Testis (tissue), 2 donors: ENCODE measurements around the gene PPP1R13B.

Experiments
- POLR2A ChIP-seq: fragments of 450-650 bp; IDR thresholded peaks from one replicate; pipeline ENCODE4 v1.6.1; 2017; ENCODE audit warnings: antibody characterized with exemption, mild to moderate bottlenecking, moderate library complexity
- TF ChIP-seq, protein P1 (sequence below), 3 experiments: fragments of 450-650 bp in 2 of 3; fragments of 200-600 bp in 1 of 3; sonication (generic) in 1 of 3; IDR thresholded peaks; one replicate each; pipeline ENCODE4 v1.5.1; 2016 to 2019; ENCODE audit warnings: antibody characterized with exemption in 3 of 3, mild to moderate bottlenecking in 2 of 3, moderate library complexity in 1 of 3

GRCh38 chr14:103731916-103732867, 115.2 kb downstream of the PPP1R13B start:
- TF ChIP-seq, protein P1, sequence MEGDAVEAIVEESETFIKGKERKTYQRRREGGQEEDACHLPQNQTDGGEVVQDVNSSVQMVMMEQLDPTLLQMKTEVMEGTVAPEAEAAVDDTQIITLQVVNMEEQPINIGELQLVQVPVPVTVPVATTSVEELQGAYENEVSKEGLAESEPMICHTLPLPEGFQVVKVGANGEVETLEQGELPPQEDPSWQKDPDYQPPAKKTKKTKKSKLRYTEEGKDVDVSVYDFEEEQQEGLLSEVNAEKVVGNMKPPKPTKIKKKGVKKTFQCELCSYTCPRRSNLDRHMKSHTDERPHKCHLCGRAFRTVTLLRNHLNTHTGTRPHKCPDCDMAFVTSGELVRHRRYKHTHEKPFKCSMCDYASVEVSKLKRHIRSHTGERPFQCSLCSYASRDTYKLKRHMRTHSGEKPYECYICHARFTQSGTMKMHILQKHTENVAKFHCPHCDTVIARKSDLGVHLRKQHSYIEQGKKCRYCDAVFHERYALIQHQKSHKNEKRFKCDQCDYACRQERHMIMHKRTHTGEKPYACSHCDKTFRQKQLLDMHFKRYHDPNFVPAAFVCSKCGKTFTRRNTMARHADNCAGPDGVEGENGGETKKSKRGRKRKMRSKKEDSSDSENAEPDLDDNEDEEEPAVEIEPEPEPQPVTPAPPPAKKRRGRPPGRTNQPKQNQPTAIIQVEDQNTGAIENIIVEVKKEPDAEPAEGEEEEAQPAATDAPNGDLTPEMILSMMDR (IDR thresholded peaks at IDR 0.05) = no peak
- no peak for TF ChIP-seq POLR2A
